Neuronal stem cell (in vitro differentiated cells): ENCODE results near the gene TCF7L2.

Experiments used
- DNase-seq: peaks from one replicate; pipeline ENCODE4 v3.0.0-alpha.2; 2013; ENCODE audit warnings: low spot score
- H2AFZ ChIP-seq: one replicate; pipeline ENCODE4 v1.6.1; 2013; ENCODE audit warnings: mild to moderate bottlenecking, low read length, inconsistent platforms
- H2AK5ac ChIP-seq: 2 replicates; pipeline ENCODE4 v1.6.1; 2013; ENCODE audit warnings: low read depth, mild to moderate bottlenecking, inconsistent platforms, low read length, moderate library complexity, mixed read lengths
- H2BK120ac ChIP-seq: 2 replicates; pipeline ENCODE4 v1.6.1; 2013; ENCODE audit warnings: low read depth, mild to moderate bottlenecking, inconsistent platforms, low read length, moderate library complexity, mixed read lengths
- H2BK12ac ChIP-seq: one replicate; pipeline ENCODE4 v1.6.1; 2013; ENCODE audit warnings: low read length, inconsistent platforms
- H2BK15ac ChIP-seq: 2 replicates; pipeline ENCODE4 v1.6.1; 2013; ENCODE audit warnings: mild to moderate bottlenecking, low read length, inconsistent platforms, mixed read lengths
- H2BK5ac ChIP-seq: one replicate; pipeline ENCODE4 v1.6.1; 2013; ENCODE audit warnings: inconsistent platforms, mild to moderate bottlenecking, low read length, moderate library complexity
- H3K14ac ChIP-seq: one replicate; pipeline ENCODE4 v1.6.1; 2013; ENCODE audit warnings: low read length, inconsistent platforms
- H3K18ac ChIP-seq: 2 replicates; pipeline ENCODE4 v1.6.1; 2013; ENCODE audit warnings: low read length, inconsistent platforms
- H3K23ac ChIP-seq: 2 replicates; pipeline ENCODE4 v1.6.1; 2013; ENCODE audit warnings: low read depth, mild to moderate bottlenecking, mixed read lengths, low read length, inconsistent platforms; ENCODE audit not compliant: poor library complexity
- H3K27ac ChIP-seq: replicated peaks from 3 replicates; pipeline ENCODE4 v1.5.1; 2013; ENCODE audit warnings: low read length, inconsistent platforms
- H3K27me3 ChIP-seq, 3 experiments: 2 replicates each; pipeline ENCODE4 v1.6.1; 2013; ENCODE audit warnings: low read length in 3 of 3, mild to moderate bottlenecking in 2 of 3, inconsistent platforms in 1 of 3, low read depth in 1 of 3, mixed read lengths in 1 of 3, moderate library complexity in 1 of 3; ENCODE audit not compliant: control insufficient read depth in 3 of 3, insufficient read depth in 3 of 3
- H3K36me3 ChIP-seq, 2 donors: replicated peaks in 1 of 2; 2 replicates each; pipeline ENCODE4 v1.6.1; 2013; ENCODE audit warnings: low read length in 2 of 2; ENCODE audit not compliant: control insufficient read depth in 2 of 2, insufficient read depth in 2 of 2
- H3K4ac ChIP-seq: 2 replicates; pipeline ENCODE4 v1.6.1; 2013; ENCODE audit warnings: inconsistent platforms, mild to moderate bottlenecking, low read length, moderate library complexity
- H3K4me1 ChIP-seq, 2 donors: 1 replicate in 1 of 2; 2 replicates in 1 of 2; pipeline ENCODE4 v1.6.1; 2013; ENCODE audit warnings: low read length in 2 of 2, low read depth in 1 of 2; ENCODE audit not compliant: control insufficient read depth in 2 of 2, insufficient read depth in 1 of 2
- H3K4me2 ChIP-seq: one replicate; pipeline ENCODE4 v1.6.1; 2013; ENCODE audit warnings: mild to moderate bottlenecking, low read length, inconsistent platforms; ENCODE audit not compliant: insufficient read depth, poor library complexity, severe bottlenecking
- H3K4me3 ChIP-seq, 2 donors: 2 replicates each; pipeline ENCODE4 v1.5.1; 2013; ENCODE audit warnings: low read length in 2 of 2, mild to moderate bottlenecking in 2 of 2, inconsistent platforms in 1 of 2, moderate library complexity in 1 of 2
- H3K79me1 ChIP-seq: one replicate; pipeline ENCODE4 v1.6.1; 2013; ENCODE audit warnings: low read depth, mild to moderate bottlenecking, inconsistent platforms, low read length, moderate library complexity
- H3K9ac ChIP-seq: one replicate; pipeline ENCODE4 v1.6.1; 2013; ENCODE audit warnings: mild to moderate bottlenecking, low read depth, low read length, inconsistent platforms; ENCODE audit not compliant: poor library complexity
- H3K9me3 ChIP-seq, 2 donors: replicated peaks in 1 of 2; 2 replicates each; pipeline versions ENCODE3 to v1.6.1; 2013; ENCODE audit warnings: low read length in 2 of 2, mild to moderate bottlenecking in 2 of 2, inconsistent platforms in 1 of 2, low read depth in 1 of 2, mixed read lengths in 1 of 2, moderate library complexity in 1 of 2; ENCODE audit not compliant: control insufficient read depth in 2 of 2, insufficient read depth in 1 of 2
- H4K8ac ChIP-seq: one replicate; pipeline ENCODE4 v1.6.1; 2013; ENCODE audit warnings: low read depth, mild to moderate bottlenecking, inconsistent platforms, low read length, moderate library complexity
- H4K91ac ChIP-seq: one replicate; pipeline ENCODE4 v1.6.1; 2013; ENCODE audit warnings: low read length, low read depth, mild to moderate bottlenecking, inconsistent platforms; ENCODE audit not compliant: poor library complexity
- WGBS, 2 donors: extraction: QIAGEN DNeasy Blood & Tissue Kit; methylation state at CpG; one replicate each; pipeline ENCODE4 v1.1.7; 2013; ENCODE audit warnings: missing lambda C conversion rate in 2 of 2, mixed read lengths in 1 of 2; ENCODE audit not compliant: insufficient read length in 2 of 2, insufficient replicate concordance in 1 of 2; ENCODE audit errors: extremely low coverage in 2 of 2; 5-methylcytosine and 5-hydroxymethylcytosine counted together

The TCF7L2 gene

DNA sequence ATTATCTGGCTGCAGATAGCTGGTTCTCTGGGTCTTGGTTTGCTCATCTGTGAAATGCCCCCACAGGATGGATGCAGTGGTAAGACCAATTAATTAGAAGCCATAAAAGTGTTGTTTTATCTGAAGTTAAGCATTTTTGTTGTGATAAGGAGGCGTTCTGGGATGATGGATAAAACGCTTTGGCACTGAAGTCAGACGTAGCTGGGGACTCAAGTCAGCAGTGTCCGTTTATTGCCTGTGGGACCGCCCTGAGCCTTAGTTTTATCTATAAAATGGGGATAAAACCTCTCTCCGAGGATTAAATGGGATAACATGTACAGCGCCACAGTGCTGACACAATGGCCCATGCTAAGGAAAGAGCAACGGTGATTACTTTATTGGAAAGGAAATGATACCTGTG is 34.7 kb downstream of the TCF7L2 start:
- Histone ChIP-seq H3K36me3 (peaks cover 0 to 73% of the 10 kb centered on the region in 2 donors), H2BK120ac (no peak overlapping the region), H3K18ac (no peak overlapping the region), H2AK5ac (no peak overlapping the region), H3K14ac (no peak overlapping the region), H2BK15ac (no peak overlapping the region), H4K8ac (no peak overlapping the region), H3K9me3 (no peaks in the 10 kb centered on the region), H3K4me2 (no peak overlapping the region), H3K4ac (no peak overlapping the region), H2AFZ (no peak overlapping the region), H2BK5ac (no peak overlapping the region), H4K91ac (no peak overlapping the region), H3K9ac (no peak overlapping the region), H3K27me3 (no peaks in the 10 kb centered on the region), H3K79me1 (peaks cover 8% of the 10 kb centered on the region), H2BK12ac (no peak overlapping the region), H3K27ac (no peak overlapping the region), H3K4me3 (no peak overlapping the region), H3K23ac (no peak overlapping the region), H3K4me1 (peaks cover 0 to 27% of the 10 kb centered on the region in 2 donors)
- no CpG with 5 or more reads among the region's 8 CpGs for WGBS, 2 donors
- DNase-seq = no peak

DNA sequence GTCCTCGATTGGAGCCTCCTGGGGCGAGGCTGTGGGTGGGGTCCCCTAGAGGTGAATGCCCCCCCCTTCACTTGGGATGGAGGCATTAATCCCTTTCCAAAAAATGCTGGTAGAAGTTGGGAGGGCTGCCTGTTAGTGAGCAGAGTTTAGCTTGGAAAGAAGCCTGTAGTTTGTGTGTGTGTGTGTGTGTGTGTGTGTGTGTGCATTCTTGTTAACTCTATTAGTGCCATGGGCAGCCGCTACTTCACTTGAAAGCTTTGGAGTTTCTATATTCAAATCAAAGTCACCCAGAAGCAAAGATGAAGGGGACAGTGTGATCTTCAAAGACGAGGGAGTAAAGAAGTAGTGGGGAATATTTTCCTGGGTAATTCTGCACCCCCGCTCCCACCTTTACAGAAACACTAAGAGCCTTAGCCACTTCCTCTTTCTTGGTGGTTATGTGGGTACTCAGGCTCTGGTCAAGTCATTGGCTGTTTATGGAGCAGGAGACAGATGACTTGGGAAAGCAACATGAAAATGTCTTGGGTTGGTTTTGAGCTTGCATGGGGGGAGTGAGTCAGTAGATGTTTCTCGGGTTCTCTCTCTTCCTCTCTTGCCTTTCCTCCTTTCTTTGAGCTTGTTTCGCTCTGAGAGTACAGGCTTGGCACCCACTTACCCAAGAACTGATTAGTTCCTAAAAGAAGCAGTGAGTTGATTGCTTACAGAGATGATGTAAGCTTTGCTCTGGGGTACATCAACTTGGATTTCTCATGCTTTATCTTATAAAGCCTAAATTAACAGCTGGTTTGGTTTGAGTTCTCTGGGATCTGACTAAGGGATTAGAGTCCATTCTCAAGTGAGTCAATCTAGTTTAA is 35.9 kb downstream of the TCF7L2 start:
- Histone ChIP-seq H3K36me3 (peaks cover 0 to 75% of the 10 kb centered on the region in 2 donors), H3K23ac (no peak overlapping the region), H3K27ac (no peak overlapping the region)

DNA sequence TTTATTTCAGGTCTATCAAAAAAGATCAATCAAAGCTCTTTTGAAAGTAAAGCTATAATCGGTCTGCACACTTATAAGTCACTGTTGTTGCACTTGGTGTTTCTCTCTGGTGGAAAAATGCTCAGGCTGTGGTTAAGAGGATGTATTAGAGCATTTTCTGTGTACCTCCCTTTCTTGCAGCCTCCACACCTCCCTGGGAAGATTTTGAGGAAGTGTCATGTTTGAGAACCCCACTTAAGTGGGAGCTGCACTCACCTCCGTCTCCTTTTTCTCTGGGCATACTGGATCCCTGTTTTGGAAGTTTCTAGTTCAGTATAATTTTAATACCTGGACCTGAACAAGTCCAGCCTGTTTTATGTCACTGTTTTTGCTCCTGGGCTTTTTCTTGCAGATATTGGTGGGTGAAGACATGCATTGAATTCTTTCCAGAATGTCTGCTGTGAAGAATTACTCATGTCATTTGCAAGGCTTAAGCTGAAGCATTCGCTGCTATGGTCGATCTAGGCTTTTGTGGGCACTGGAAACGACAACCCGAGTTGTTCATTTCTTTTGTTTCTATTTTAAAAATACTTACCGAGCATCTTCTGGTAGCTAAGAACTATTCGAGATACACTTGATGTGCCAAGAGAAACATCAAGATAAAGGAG is 36.6 kb downstream of the TCF7L2 start:
- WGBS, 2 donors = no CpG with 5 or more reads among the region's 8 CpGs
- H2AFZ ChIP-seq = no peak overlapping the region

More for the DNA sequence above, 35.9 kb downstream of the TCF7L2 start:
- no peak overlapping the region for H2BK15ac ChIP-seq
- peaks cover 0 to 24% of the 10 kb centered on the region in 2 donors for H3K4me1 ChIP-seq
- no peak overlapping the region for H3K4me2 ChIP-seq
- no peak overlapping the region for H4K8ac ChIP-seq
- no peaks in the 10 kb centered on the region for H3K9me3 ChIP-seq
- no peak overlapping the region for H4K91ac ChIP-seq
- H3K9ac ChIP-seq = no peak overlapping the region
- no peak overlapping the region for H2BK12ac ChIP-seq
- H3K4ac ChIP-seq = no peak overlapping the region
- H2BK120ac ChIP-seq = no peak overlapping the region
- no peak overlapping the region for H3K14ac ChIP-seq
- no peak overlapping the region for H2AFZ ChIP-seq
- no peak overlapping the region for H3K18ac ChIP-seq
- no peak overlapping the region for H2AK5ac ChIP-seq
- no peak overlapping the region for H3K4me3 ChIP-seq
- H3K79me1 ChIP-seq = peaks cover 8% of the 10 kb centered on the region
- no peak for DNase-seq
- H2BK5ac ChIP-seq = no peak overlapping the region
- no peaks in the 10 kb centered on the region for H3K27me3 ChIP-seq
- WGBS, 2 donors = no CpG with 5 or more reads among the region's 7 CpGs

DNA sequence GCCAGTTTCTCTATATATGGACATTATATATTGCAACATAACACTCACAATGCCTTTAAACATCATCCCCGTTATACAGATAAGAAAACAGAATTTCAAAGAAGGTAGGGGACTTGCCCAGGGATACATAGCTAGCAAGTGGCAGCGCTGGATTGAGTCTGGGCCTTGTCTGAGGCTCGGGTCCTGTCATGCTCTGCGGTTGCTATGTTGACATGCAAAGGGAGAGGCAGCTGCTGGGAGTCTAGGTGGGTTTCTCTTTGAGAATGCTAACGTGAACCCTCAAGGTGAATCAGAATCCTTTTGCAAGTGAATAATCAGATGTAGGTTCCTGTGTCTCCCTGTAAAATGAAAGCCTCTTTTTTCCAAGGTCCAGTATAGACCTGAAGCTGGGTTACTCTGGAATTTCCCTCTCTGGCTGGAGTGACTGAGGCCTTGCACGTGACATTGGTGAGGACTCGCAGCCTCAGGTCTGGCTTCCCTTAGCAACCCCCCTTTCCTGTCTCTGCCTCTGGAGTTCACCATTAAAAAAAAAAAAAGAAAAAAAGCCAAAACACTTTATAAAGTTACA is 38.9 kb downstream of the TCF7L2 start:
- no CpG with 5 or more reads among the region's 7 CpGs for whole genome bisulfite sequencing, 2 donors

More for the DNA sequence above, 36.6 kb downstream of the TCF7L2 start:
- H3K4me3 ChIP-seq = no peak overlapping the region
- H3K4me2 ChIP-seq = no peak overlapping the region
- peaks cover 0 to 24% of the 10 kb centered on the region in 2 donors for H3K4me1 ChIP-seq
- DNase-seq = no peak
- peaks cover 0 to 73% of the 10 kb centered on the region in 2 donors for H3K36me3 ChIP-seq
- H3K27ac ChIP-seq = no peak overlapping the region
- peaks cover 8% of the 10 kb centered on the region for H3K79me1 ChIP-seq
- H4K91ac ChIP-seq = no peak overlapping the region
- no peak overlapping the region for H3K4ac ChIP-seq
- no peak overlapping the region for H3K18ac ChIP-seq
- no peak overlapping the region for H3K23ac ChIP-seq
- H2AK5ac ChIP-seq = no peak overlapping the region
- no peak overlapping the region for H2BK15ac ChIP-seq
- H2BK120ac ChIP-seq = no peak overlapping the region
- no peak overlapping the region for H2BK12ac ChIP-seq
- H3K9me3 ChIP-seq = peaks cover 0 to 3% of the 10 kb centered on the region in 2 donors
- H3K14ac ChIP-seq = no peak overlapping the region
- H2BK5ac ChIP-seq = no peak overlapping the region
- no peaks in the 10 kb centered on the region for H3K27me3 ChIP-seq
- no peak overlapping the region for H3K9ac ChIP-seq
- H4K8ac ChIP-seq = no peak overlapping the region

More for the DNA sequence above, 38.9 kb downstream of the TCF7L2 start:
- peaks cover 0 to 20% of the 10 kb centered on the region in 2 donors for H3K4me1 ChIP-seq
- H2BK5ac ChIP-seq = no peak overlapping the region
- H3K9ac ChIP-seq = no peak overlapping the region
- H2AFZ ChIP-seq = no peak overlapping the region
- no peak overlapping the region for H2BK15ac ChIP-seq
- no peak overlapping the region for H3K14ac ChIP-seq
- no peak overlapping the region for H3K4me2 ChIP-seq
- DNase-seq = no peak
- peaks cover 3 to 72% of the 10 kb centered on the region in 2 donors for H3K36me3 ChIP-seq
- H3K79me1 ChIP-seq = peaks cover 13% of the 10 kb centered on the region
- H3K27ac ChIP-seq = no peak overlapping the region
- no peak overlapping the region for H3K4ac ChIP-seq
- no peaks in the 10 kb centered on the region for H3K27me3 ChIP-seq
- no peak overlapping the region for H3K23ac ChIP-seq
- no peak overlapping the region for H3K4me3 ChIP-seq
- H4K91ac ChIP-seq = no peak overlapping the region
- no peak overlapping the region for H2BK12ac ChIP-seq
- no peak overlapping the region for H2BK120ac ChIP-seq
- H3K9me3 ChIP-seq = peaks cover 0 to 10% of the 10 kb centered on the region in 2 donors
- H4K8ac ChIP-seq = no peak overlapping the region
- no peak overlapping the region for H2AK5ac ChIP-seq
- H3K18ac ChIP-seq = no peak overlapping the region
